DMS53 (cell line): ENCODE measurements around the gene EIF3J.

Experiments
- DNase-seq: peaks from one replicate; lab custom pipeline; 2025; lab: John Stamatoyannopoulos, UW

The EIF3J gene

DNA sequence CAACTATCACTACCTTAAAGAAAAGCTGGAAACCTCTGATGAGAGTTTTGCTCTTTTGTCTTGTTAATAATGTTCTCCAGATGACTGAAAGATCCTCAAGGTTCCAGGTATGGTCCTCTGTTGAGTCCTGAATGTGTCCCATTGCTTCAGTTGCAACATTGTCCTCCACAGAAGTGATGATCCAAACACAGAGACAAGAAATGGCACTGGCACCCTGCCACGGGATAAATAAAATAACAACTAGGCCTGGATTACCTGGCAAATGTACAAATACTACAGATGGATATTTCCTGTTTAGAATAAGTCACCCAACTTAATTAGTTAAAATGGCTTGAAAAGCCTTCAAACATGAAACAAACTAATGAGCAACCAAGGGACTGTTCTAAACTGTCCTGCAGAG lies 58.3 kb downstream of the EIF3J start:
- DNase-seq: no peak

DNA sequence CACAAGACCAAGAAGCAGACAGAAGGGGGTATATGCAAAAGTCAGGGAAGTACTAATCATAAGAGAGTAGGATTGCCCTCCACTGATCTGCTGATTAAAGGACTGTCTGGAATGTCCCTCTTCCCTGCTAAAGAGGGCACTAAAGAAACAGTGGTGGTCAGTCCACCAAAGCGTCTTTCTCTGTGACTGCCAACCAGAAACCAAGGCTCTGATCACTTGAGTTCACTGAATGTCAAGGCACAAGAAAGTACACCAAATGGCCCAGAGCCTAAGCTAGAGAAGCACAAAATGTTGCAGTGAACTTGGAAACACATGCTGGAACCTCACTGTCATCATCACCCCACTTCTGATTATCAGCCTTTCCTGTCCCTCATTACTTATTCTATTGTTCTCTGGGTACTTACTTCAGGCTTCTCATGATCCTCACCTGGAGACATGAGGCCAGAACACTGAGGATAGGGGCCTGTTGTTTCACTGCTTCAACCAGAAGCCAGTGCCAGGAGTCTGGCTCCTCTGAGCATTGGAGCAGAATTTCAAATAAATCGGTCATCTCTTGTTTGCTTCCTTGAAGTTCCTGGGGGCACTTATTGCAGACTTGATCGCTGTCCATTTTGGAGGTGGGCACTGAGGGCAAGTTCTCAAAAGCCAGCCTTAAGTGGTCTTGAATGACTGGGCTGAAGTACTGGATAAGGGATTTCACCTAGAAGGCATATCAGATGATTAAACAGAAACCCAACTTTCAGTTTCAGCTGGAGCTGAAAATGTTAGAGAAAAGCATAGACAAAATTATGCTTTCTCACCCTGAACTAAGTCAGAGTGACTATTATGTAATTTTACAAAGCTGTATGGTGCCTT lies 58.9 kb downstream of the EIF3J start:
- DNase-seq: no peak

DNA sequence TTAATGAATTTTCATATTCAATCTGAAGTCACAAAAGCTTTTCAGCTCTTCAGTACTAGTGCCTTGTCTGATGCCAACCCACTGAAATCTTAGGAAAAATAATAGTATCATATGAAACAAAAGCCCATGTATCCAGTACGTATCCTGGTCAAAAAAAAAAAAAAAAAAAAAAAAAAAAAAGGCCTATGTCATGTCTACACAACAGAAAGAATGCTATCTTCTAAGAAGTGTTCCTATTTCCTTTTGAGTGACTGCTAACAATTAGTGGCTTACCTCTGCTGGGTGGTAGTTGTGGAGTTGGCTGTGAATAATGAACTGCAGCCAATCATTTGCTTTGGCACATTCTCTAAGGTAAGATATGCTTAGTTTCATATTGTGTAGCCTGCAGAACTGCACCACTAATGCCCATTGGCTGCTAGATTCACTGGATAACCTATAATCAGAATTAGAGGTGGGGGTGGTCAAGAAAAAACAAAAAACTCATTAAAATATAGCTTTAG lies 59.6 kb downstream of the EIF3J start:
- DNase-seq: no peak

DNA sequence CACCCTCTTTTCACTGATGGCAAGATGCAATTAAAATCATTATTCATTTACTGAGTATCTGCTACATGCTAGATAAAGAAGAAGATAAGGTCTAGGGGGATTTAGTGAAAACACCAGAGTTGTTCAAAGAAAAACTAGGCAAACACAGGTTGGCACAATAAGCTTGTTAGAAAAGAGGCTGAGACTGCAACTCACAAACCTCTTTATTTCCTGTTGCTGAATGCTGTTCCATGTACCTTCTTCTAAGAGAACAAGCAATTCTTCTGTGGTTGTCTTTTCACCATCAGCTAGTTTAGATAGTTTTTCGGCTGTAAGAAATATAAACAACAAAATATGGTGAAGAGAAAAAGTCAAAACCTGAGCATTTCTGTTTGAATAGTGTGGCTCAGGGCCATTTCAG lies 61.1 kb downstream of the EIF3J start:
- DNase-seq: no peak

DNA sequence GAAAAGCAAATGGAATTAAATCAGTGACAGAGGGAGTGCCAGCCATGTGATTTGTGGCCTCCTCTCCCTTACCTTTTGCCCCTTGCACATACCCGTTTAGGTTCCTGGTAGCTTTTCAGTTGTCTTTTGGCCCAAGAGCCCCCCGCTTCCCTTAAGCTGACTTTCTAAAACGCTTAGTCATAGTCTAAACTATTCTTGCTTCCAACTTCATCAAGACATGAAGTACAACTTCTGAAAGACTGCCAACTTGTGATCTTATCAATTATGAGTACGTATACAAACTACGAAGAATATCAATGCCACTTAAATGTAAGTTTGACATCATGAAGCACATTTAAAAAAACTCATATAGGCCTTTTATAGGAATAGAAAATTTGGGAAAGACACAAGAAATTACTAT lies 61.9 kb downstream of the EIF3J start:
- no peak for DNase-seq

DNA sequence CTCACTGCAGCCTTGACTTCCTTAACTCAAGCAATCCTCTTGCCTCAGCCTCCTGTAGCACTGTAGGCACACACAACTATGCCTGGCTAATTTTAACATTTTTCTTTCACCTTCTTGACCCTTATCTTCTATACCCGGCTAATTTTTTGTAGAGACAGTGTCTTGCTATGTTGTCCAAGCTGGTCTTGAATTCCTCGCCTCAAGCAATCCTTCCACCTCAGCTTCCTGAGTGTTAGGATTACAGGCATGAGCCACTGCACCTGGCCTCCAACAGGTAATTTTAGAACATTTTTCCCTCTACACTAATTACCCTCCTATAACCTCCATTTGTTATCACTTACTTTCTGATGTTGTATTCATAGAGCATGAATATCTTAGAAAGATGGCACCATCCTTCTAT lies 66.2 kb downstream of the EIF3J start:
- no peak for DNase-seq

DNA sequence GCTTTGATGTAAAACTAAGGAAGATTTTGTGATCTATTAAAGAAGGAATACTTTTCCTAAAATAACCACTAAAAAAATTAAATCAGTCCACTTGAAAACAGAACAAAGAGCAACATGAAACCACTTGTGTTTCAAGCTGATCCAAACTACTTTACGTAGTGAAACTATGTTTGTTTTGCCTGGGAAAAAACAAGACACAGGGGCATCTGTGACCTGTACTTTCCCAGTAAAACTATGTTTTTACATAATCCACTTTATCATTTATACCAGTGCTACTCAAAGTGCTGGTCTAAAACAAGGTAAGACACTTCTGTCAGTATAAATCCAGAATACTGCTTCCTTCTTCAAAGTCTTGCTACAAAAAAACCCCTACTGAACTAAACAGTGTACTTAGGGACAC lies 69.8 kb downstream of the EIF3J start:
- no peak for DNase-seq
